Choroid plexus epithelial cell (primary cell): ENCODE data around the gene ADAM12.

Experiments
- DNase-seq: peaks from one replicate; pipeline ENCODE4 v3.0.0-alpha.2; 2010; ENCODE audit warnings: low read depth
- H3K4me3 ChIP-seq: 2 replicates; pipeline ENCODE4 v1.5.1; 2011; ENCODE audit warnings: low read depth, mild to moderate bottlenecking, control low read depth, low read length, moderate library complexity
- TF ChIP-seq, protein P1 (sequence below): conservative IDR thresholded peaks from 2 replicates; pipeline ENCODE4 v1.5.1; 2011; ENCODE audit warnings: low read depth, mild to moderate bottlenecking, control low read depth, inconsistent platforms, low read length, moderate library complexity

ADAM12 gene

GRCh38 chr10:126011995-126012394 is 376.3 kb downstream of the ADAM12 start:
- H3K4me3 ChIP-seq, result no peak overlapping the region
- TF ChIP-seq, protein P1, sequence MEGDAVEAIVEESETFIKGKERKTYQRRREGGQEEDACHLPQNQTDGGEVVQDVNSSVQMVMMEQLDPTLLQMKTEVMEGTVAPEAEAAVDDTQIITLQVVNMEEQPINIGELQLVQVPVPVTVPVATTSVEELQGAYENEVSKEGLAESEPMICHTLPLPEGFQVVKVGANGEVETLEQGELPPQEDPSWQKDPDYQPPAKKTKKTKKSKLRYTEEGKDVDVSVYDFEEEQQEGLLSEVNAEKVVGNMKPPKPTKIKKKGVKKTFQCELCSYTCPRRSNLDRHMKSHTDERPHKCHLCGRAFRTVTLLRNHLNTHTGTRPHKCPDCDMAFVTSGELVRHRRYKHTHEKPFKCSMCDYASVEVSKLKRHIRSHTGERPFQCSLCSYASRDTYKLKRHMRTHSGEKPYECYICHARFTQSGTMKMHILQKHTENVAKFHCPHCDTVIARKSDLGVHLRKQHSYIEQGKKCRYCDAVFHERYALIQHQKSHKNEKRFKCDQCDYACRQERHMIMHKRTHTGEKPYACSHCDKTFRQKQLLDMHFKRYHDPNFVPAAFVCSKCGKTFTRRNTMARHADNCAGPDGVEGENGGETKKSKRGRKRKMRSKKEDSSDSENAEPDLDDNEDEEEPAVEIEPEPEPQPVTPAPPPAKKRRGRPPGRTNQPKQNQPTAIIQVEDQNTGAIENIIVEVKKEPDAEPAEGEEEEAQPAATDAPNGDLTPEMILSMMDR, result no peak
- DNase-seq, result no peak

DNA sequence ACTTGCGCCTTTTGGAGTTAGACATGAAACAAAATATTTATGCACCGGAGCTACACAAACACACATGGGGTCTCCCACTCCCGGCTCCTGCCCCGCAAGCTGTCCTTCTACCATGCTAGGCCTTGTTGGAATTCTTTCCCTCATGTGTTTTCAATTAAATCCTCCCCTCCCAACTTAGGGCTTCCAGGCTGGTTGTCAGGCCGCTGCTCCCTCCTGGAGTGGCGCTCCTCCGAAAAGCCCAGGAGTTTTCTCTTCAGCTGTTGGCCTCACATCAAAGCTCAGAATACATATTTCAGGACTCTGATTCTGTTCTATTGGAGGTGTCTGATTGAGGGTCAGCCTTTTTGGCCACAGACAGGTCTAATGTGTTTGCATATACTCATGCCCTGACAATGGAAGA is 378.6 kb downstream of the ADAM12 start:
- TF ChIP-seq, protein P1, result no peak
- H3K4me3 ChIP-seq, result no peak overlapping the region
- no peak for DNase-seq

- no peak for DNase-seq
- H3K4me3 ChIP-seq, result no peak overlapping the region
- TF ChIP-seq, protein P1, result no peak
Measured at GRCh38 chr10:126006906-126007305, 381.4 kb downstream of the ADAM12 start.

- no peak overlapping the region for H3K4me3 ChIP-seq
- no peak for DNase-seq
- TF ChIP-seq, protein P1, result no peak
Measured at GRCh38 chr10:126006264-126006663, 382.0 kb downstream of the ADAM12 start.

GRCh38 chr10:126004752-126005151 is 383.5 kb downstream of the ADAM12 start:
- TF ChIP-seq, protein P1, result no peak
- no peak overlapping the region for H3K4me3 ChIP-seq
- DNase-seq, result no peak

DNA sequence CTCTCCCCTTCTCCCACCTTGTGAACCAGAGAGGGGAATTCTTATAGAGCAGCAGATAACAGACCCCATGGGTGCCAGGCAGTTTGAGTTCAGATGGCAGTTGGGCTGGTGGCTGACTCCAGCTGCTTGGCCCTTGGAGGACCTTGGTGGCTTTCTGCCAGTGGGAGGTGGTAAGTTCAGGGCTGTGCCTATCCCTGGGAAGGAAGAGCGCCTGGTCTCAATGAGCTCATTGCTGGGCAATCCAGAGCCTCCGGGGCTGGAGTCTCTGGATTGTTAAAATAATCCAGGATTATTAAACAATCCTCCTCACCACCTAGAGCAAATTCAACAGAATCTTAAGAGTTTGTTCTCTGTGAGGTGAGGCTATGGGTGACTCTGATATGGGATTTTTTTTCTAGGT is 386.7 kb downstream of the ADAM12 start:
- TF ChIP-seq, protein P1, result no peak
- peak; percentile 26 for DNase-seq
- no peak overlapping the region for H3K4me3 ChIP-seq

DNA sequence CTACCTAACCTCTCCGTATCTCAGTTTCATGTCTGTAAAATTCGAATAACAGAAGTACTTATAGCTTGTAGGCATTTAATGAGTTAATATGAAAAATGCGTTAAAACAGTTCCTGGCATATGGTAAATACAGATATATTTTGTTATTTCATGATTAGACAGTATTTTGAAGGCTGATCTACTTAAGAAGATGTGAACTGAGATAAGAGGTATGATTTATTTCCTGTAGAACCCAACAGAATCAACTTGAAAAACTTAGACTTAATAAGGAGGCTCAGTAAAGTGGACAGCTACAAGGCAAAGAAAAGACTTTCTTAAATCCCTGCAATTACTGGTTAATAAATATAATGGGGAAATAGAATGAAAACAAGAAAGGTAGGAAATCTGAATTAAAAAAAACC is 388.6 kb downstream of the ADAM12 start:
- no peak overlapping the region for H3K4me3 ChIP-seq
- TF ChIP-seq, protein P1, result no peak
- DNase-seq, result no peak
